Activated CD8-positive, alpha-beta memory T cell treated with anti-CD3 and anti-CD28 coated beads for 4 hours (primary cell): ENCODE results near the gene CDK14.
"Not testable (repeated sequence)": the region's sequence is repeated elsewhere in the genome, so short reads cannot be mapped to it uniquely, and the experiment has no call there.

ENCODE experiments used
- DNase-seq, 2 donors: peaks; one replicate each; pipeline ENCODE4 v3.0.0-alpha.2; 2020; ENCODE audit warnings: low read depth in 2 of 2

Gene CDK14

DNA sequence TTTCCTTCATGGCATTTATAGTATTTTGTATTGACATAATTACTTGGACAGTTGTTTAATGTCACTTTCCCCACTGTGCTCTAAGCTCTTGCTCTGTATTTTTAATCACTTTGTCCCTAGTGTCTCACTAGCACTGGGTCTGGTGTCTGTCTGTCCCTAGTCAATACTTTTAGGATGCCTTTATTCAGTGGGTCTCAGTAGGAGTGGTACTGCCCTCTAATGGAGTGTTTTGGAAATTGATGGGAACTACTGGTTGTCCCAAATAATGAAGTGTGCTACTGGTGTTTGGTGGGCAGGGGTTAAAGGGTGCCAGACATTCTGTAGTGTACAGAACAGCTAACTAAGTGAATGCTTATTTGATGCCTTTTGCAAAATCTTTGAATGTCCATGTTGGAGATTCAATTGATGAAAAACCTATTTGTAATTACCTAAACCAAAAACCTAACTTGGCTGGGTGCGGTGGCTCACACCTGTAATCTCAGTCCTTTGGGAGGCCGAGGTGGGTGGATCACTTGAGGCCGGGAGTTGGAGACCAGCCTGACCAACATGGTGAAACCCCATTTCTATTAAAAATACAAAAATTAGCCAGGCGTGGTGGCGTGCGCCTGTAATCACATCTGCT lies 33.3 kb downstream of the CDK14 start:
- DNase-seq: no peak

DNA sequence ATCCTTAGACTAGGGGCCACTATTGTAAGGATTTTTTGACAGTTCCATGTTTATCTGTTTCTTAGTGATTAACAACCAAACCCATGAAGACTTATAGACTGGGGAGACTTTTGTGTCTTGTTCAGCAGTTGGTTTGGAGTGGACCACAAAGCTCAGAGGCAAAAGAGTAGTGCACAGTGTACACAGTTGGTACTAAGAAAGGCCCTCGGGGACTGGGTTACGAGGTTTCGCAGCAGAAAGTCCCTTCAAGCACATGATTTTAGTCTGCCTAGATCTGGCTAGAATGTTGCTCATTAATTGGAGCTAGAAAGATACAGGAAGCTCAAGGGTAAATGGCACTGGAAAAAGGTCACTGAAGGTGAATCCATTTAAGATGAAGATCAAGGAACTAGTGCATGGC lies 35.4 kb downstream of the CDK14 start:
- DNase-seq: no peak

DNA sequence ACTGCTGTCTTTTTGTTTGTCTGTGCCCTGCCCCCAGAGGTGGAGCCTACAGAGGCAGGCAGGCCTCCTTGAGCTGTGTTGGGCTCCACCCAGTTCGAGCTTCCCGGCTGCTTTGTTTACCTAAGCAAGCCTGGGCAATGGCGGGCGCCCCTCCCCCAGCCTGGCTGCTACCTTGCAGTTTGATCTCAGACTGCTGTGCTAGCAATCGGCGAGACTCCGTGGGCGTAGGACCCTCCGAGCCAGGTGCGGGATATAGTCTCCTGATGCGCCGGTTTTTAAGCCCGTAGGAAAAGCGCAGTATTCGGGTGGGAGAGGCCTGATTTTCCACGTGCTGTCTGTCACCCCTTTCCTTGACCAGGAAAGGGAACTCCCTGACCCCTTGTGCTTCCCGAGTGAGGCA lies 43.6 kb downstream of the CDK14 start:
- not testable (repeated sequence) for DNase-seq

DNA sequence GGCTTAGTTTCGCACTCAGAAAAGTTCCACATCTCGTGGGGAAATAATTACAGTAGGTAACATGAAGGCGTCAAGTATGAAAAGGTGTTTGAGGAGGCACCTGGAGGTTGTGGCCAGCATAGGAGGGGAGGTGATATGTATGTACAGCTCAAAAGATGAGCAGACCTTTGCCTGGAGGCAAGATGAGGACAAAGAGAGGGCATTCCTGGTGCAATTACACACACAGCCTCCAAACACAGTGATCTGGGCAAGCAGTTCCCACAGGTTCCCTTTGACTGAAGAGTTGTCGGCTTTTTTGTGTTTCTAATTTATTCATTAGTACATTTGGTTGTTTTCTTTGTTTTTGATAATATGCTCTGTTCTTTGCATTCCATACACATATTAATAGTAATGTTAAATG lies 46.9 kb downstream of the CDK14 start:
- DNase-seq: no peak

DNA sequence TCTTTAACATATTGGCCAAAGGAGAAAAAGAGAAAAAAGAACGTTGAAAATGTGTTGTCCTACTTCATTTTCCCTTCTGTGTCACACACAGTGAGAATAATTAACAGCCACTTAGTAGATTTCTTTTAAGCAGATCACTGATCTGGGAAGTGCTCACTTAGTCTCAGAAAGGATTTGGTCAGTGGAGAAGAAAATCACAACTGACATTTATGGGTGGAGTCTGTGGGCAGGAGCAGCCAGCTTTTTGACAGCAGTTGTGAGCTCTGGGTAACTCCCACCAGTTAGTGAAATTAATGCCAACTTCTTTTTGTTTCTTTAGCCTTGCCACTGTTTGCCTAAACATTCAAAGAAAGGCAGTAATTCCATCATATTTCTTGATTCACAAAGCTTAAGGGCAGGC lies 49.7 kb downstream of the CDK14 start:
- no peak for DNase-seq

DNA sequence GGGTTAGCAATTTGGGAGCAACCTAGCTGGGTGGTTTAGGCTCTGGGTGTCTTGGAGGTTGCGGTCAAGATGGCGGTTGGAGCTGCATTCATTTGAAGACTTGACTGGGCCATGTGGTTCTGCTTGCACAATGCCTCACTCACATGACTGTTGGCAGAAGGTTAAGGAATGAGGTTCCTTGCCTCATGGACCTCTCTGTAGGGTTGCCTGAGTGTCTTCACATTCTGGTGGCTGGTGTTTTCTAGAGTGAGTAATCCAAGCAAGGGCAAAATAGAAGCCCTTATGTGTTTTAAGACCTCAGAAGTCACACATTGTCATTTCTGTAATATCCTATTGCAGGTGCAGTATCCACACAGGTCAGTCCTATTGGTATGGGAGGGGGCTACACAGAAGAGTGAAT lies 52.0 kb downstream of the CDK14 start:
- DNase-seq: no peak

DNA sequence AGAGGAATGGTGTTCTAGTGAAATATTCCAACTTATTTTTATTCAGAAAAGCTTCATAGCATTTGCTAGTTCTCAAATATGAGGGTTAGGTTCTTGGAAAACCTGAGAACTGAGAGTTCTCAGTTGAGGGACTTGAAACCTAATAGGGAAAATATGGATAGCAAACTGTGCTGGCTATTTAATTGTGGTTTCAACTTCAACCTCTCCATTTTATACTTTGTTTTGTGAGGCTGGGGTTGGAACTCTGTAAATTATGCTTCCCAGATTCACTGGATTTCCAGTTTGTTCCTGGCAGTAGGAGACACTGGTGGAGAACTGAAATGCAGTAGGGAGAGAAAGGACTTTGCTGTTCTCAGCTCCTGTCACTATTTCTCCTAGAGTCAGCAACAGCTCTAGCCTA lies 52.7 kb downstream of the CDK14 start:
- no peak for DNase-seq

DNA sequence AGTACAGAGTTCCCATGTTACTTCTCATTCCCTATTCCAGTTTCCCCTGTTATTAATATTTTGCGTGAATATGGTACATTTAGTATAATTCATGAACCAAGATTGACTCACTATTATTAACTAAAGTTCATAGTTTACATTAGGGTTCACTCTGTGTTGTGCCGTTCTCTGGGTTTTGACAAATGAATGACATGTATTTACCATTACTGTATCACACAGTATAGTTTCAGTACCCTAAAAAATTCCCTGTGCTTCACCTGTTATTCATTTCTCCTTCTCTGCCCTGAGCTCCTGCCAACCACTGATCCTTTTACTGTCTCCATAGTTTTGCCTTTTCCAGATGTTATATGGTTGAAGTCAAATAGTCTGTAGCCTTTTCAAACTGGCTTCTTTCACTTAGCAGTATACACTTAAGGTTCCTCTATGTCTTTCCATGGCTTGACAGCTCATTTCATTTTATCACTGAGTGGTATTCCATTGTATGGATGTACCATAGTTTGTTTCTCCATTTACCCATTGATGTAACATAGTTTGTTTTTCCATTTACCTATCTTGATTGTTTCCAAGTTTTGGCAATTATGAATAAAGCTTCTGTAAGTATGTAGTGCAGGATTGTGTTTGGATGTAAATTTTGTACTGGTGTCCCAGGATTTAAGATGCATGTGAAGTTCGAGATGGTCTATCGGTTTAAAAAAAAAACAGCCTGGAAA lies 58.8 kb downstream of the CDK14 start:
- no peak for DNase-seq

DNA sequence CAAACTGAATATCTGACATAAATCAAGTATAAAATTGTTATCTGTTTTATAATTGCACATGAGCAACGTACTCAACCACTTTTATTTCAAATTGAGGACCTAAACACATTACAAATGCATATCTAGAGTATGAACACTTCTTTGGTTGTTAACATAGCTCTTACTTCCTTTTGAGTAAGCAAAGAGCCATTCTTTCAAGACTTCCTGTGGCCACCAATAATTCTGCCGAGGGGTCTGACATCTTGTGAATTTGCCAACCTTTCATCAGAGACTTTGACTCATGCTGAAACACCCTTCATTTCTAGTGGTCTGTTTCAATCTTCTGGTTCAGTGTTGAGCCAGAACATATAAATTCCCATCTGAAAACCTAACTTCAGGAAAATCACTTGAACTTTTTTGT lies 59.4 kb downstream of the CDK14 start:
- no peak for DNase-seq

DNA sequence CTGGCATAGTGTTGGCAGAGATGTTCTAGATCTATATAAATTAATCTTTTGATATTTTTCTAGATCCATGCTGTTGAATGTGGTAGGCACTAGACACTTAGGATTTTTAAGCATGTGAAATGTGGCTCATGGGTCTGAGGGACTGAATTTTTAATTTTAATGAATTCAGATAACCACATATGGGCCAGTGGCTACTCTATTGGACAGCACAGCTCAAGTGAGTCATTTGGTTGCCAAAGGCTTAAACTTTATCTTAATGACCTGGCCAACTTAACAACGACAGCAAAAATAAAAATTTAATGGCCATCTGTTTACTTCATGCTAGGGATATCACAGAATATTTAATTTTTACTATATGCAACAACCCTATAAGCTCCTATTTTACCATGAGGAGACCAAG lies 61.4 kb downstream of the CDK14 start:
- no peak for DNase-seq

DNA sequence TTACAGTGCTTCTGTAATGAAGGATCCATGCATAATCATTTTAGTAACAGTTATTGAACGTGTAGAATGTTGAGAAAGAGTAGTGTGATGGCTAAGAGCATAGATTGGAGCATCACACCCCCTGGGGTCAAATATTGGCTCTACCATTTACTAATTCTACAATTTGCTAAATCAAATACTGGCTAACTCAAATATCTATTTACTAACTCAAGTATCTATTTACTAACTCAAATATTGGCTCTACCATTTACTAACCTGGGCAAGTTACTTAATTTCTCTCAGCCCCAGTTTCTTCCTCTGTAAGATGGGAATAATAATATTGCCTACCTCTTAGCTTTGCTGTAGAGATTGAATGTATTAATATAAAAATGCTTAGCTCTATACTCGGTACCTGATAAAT lies 64.0 kb downstream of the CDK14 start:
- DNase-seq: no peak

DNA sequence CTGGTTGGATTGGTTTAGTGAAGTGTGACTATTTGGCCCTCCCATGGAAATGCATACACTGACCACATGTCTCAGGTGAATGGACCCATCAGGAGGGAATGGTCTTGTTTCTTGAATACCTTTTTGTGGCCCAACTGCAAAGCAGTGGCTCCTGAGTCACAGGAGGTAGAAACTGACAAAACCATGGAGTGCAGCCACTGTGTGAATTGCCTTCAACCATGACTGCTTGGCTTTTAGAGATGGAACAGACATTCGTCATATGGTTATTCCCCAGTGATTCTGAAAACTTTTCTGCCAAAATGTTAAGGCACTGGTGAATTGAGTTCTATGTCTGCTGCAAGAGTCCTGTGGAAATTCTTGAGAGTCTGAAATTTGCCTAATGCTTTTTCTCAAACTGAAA lies 64.7 kb downstream of the CDK14 start:
- no peak for DNase-seq

DNA sequence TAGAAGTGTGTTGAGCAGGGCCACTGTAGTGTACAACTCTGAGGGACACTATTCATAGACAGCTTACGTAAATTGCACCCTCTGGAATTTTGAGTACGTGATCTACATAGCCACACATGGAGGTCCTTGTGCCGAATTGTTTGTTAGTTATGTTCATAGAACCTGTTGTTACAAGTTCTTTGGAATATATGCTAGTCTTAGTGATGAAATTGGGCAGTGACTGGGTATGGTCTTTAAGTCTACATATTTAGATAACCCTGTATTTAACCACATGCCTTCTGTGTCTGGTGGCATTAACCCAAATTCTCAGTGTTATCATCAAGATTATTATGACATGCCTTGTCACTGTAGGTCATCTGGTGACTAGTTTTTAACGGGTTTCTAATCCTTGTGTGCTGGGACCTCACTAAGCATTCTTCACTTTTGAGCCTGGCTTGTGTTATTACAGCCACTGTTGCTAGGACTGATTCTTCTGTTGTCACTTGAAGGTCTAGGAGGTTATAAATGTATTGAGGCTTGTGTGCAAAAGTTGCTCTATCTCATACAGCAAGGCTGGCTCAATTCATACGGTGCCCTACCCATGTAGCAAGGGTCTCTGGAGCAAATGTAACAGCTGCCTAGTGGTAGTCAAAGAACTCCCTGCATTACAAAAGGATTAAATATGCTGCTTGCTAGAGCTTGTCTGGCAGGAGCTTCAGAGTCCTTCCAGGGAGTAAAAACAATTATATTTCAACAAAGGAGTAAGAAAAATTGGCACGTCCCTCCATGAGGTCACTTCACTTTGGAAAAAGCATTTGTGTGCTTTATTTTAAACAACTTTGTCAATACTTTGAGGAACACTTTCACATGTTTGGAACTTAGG lies 65.4 kb downstream of the CDK14 start:
- no peak for DNase-seq

DNA sequence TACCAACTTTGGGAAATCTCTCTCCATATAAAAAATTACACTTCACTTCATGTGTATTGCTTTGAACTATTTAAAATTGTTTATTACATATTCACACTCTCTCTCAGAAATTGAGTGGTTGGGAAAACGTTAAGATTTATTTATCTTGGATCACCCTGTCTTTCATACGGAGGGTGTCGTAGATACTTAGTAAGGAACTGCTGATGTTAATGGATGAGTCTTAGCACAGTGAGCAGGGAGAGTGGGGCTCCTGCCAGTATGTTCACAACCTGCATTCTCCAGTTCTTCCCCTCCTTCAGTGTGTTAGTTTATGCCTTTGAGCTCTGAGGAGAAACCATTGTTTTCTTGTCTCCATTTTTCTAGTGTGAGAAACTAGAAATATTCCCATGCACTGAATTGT lies 67.1 kb downstream of the CDK14 start:
- DNase-seq: no peak

DNA sequence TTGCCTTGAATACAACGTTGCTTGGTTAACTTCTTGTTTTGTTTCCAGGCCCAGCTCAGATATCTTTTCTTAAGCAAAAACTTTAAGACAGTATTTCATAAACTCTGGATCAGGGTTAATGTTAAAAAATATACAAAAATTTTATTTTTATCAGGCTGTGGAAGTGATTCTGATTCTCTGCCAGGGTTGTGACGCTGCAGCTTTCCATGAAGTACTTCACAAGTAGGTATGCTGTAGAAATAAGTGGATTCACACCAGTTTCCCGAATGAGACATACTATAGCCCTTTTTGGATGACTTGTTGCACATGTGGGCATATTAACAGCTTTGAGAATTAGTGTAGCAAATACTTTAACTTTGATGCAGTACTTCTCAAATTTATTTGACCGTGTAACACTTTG lies 70.1 kb downstream of the CDK14 start:
- no peak for DNase-seq

DNA sequence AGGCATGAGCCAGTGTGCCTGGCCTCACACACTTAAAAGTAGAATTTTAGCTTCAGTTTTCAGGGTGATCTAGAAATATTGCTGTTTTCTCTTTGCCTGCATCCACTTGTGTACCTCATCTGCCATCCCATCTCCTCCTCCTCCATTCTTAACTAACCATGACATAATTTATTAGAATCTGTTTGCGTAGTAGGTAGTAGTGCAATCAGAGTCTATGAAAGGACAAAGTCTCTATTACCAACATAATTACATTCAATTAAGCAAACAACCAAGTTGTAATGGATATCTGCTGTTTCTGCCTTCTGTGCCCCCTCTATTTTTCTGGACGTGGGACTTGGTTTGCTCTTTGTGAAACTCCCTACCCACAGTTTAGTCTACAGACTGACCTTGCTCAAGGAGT lies 72.9 kb downstream of the CDK14 start:
- DNase-seq: no peak

DNA sequence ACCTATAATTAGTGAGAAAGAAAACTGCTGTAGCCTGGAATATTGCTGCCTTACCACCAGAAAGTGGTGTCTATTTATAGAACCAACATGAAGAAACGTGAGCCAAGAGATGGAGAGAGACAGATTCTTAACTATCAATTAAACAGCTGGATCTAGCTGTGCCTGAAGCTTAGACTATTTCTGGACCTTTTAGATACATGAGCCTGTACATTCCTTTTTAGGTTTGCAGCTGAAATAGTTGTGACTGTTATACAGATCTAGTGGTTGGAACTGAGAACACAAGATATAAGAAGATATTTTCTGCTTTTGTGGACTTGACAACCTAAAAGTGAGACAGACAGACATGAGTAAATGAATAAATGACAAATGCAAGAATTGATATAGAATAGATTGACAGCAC lies 73.4 kb downstream of the CDK14 start:
- DNase-seq: no peak

DNA sequence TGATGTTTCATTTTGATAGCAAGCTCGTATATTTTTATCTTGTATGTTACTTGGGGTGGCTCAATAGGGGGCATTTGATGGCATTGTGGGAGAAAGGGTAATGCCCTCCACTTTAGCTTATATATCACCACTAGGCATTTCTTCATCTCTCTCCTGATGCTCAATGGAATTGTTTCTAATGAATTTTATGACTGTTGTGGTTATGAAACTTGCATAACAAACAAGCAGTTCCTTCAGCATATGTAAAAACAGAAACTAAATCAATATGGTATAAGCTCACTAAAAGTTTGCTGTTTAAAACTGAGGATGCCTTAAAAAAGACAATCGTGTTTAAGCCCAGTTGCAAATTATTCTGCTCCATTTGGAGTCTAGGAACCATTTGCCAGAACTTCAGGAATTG lies 75.5 kb downstream of the CDK14 start:
- no peak for DNase-seq

DNA sequence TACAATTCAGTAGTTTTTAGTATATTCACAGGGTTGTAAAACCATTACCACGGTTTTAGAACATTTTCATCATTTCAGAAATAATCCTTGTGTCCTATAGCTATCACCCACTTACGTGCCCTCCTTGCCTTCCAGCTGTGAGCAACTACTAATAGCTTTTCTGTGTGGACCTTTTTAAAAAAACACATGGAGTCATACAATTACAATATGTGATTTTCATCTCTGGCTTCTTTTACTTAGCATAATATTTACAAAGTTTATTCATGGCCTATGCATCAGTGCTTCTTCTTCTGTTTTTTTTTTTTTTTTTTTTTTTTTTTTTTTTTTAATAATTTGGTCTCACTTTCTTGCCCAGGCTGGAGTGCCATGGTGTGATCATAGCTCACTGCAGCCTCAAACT lies 76.1 kb downstream of the CDK14 start:
- no peak for DNase-seq

DNA sequence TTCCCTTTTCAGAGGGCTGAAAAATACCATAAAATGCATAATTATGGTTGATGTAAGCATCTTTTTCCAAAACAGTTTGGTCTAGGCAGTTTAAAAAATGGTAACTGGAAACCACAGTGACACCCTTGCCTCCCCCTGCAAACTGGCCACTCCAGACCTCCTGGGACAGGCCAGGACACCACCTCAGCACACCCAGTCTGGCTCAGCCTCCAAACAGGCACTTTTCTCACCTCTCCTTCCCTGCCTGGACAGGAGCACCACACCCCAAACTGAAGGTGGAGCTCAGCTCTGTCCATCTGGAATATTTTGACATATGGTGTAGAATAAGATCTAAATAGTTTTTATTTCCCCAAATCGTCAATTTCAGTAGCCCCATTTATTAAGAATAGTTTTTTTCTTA lies 78.5 kb downstream of the CDK14 start:
- no peak for DNase-seq

DNA sequence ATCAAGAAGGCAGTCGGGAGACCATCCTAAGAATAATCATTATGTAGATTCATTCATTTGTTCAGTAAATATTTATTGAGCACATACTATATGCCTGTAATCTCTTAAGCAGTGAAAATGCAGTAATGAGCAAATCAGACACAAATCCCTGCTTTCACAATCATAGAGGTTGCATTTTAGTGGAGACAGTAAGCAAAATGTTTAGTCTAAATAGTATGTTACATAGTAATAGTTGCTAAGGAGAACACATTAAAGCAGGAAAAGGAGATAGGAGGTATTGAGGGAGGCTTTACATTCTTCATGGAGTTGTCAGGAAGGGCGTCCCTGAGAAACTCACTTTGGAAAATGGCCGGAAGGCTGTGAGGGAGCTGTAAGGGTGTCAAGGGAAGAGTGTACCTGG lies 79.9 kb downstream of the CDK14 start:
- DNase-seq: no peak

DNA sequence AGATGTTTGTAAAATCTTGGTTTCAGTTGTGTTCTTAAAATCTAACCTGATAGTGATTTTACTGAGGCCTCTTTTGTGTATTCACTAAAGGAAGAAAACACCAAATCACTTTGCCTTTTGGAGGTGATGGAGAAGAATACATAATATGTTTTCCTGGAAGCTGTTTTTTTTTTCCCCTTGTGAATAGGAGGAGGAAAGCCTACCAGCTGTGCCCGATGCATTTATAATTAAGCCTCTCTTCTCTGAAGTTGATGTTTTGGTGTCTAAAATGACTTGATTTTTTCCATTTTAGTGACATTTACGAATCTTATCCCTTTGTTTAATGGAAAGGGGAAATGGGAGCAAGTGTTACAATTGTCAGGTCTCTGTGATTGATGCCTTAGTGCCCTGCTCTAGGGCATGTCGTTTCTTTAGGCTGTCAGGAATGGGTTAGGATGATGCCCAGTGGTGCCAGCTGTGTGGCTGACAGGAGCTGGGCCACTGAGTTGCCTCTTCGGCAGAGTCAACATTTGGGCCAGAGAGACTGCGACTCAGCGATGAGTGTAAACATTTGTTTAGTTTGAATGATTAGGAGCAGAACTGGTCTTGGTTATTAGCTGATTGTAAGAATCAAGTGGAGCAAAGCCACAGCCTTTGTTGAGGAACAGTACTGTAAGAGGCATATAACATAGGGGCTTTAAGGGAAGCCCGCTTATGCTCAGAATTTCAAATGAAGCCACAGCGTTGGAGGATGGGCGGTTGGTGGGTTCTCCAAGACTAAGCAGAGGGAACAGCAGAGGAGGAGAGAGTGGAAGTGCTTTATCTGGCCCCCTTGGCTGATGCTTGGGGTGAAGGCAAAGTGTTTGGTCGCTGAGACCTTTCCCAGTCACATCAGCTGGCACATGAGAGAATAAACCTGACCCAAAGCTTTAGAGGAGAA lies 81.6 kb downstream of the CDK14 start:
- DNase-seq: no peak
